ENCODE data around the gene MICU1. TPM values are rescaled to one million over a fixed set of nuclear protein-coding genes. Genes with fewer than 3 reads are reported as not detected.

Gene MICU1
- total and polyA plus RNA-seq, 2 experiments from 2014 or later = 27.5 to 52.3 TPM

GRCh38 chr10:72509206-72509799 lies 116.6 kb downstream of the MICU1 start:
- H3K27ac Mint-ChIP-seq = no peak overlapping the region
- no peaks in the 10 kb centered on the region for H3K79me2 ChIP-seq (replicated peaks; ENCODE audit: insufficient read depth)
- no peak for ATAC-seq

GRCh38 chr10:72508033-72508432 lies 117.8 kb downstream of the MICU1 start:
- H3K4me1 ChIP-seq (ENCODE audit: insufficient read depth) = no peaks in the 10 kb centered on the region
- H3K27me3 ChIP-seq (ENCODE audit: insufficient read depth) = no peaks in the 10 kb centered on the region
- no peak overlapping the region for H3K4me2 ChIP-seq
- H3K27me3 Mint-ChIP-seq (ENCODE audit: insufficient read depth, low read depth, poor library complexity) = peaks cover 2% of the 10 kb centered on the region
- no peak overlapping the region for H2AFZ ChIP-seq
- no peak overlapping the region for H3K27ac ChIP-seq (ENCODE audit: low read depth)
- TF ChIP-seq ZNF331 (CRISPR knock-in tag; IDR thresholded peaks at IDR 0.05; ENCODE audit: low read depth) (no peak), CREB1 (CRISPR knock-in tag; IDR thresholded peaks at IDR 0.05; ENCODE audit: low read depth) (no peak), JUNB (IDR thresholded peaks at IDR 0.05; ENCODE audit: unreplicated experiment) (no peak), POLR2AphosphoS5 (IDR thresholded peaks at IDR 0.05; ENCODE audit: low read depth) (no peak), EZH2phosphoT487 (IDR thresholded peaks at IDR 0.05; ENCODE audit: unreplicated experiment) (no peak), REST (IDR thresholded peaks at IDR 0.05; ENCODE audit: unreplicated experiment) (no peak), STAT1 (IDR thresholded peaks at IDR 0.05; ENCODE audit: unreplicated experiment) (no peak), CTCF (conservative IDR thresholded peaks at IDR 0.05; ENCODE audit: low read depth in 2 of 2) (no peak)
- no peaks in the 10 kb centered on the region for H3F3A ChIP-seq (replicated peaks; ENCODE audit: low read depth)
- no peaks in the 10 kb centered on the region for H4K20me1 ChIP-seq (replicated peaks; ENCODE audit: insufficient read depth)
- H3K36me3 ChIP-seq (ENCODE audit: insufficient read depth) = no peaks in the 10 kb centered on the region
- no peaks in the 10 kb centered on the region for H3K4me1 Mint-ChIP-seq
- DNase-seq (ENCODE audit: low spot score) (no peak), ATAC-seq (no peak)
- H3K27ac Mint-ChIP-seq = no peak overlapping the region
- H3K79me2 ChIP-seq (replicated peaks; ENCODE audit: insufficient read depth) = no peaks in the 10 kb centered on the region
- no peaks in the 10 kb centered on the region; the same call in 1 of the 2 replicates for H3K9me2 ChIP-seq (ENCODE audit: insufficient read depth)
- H3K4me3 ChIP-seq = no peak overlapping the region
- peaks cover 20% of the 10 kb centered on the region for H3K36me3 Mint-ChIP-seq (ENCODE audit: low read depth)
- H3K9me3 Mint-ChIP-seq = peaks cover 20% of the 10 kb centered on the region; the same call in 1 of the 3 replicates
- no peak overlapping the region for H3K4me3 Mint-ChIP-seq

More at GRCh38 chr10:72509206-72509799, 116.6 kb downstream of the MICU1 start:
- no peaks in the 10 kb centered on the region for H3K4me1 ChIP-seq (ENCODE audit: insufficient read depth)
- no peak overlapping the region for H2AFZ ChIP-seq
- peaks cover 14% of the 10 kb centered on the region for H3K36me3 Mint-ChIP-seq (ENCODE audit: low read depth)
- H3K27me3 Mint-ChIP-seq (ENCODE audit: insufficient read depth, low read depth, poor library complexity) = peaks cover 2% of the 10 kb centered on the region
- H3K36me3 ChIP-seq (ENCODE audit: insufficient read depth) = no peaks in the 10 kb centered on the region
- H3F3A ChIP-seq (replicated peaks; ENCODE audit: low read depth) = no peaks in the 10 kb centered on the region
- H3K4me2 ChIP-seq = no peak overlapping the region
- H3K4me3 ChIP-seq = no peak overlapping the region
- no peak overlapping the region for H3K27ac ChIP-seq (ENCODE audit: low read depth)
- no peak overlapping the region for H3K4me3 Mint-ChIP-seq
- no peaks in the 10 kb centered on the region for H3K27me3 ChIP-seq (ENCODE audit: insufficient read depth)
- H3K9me3 Mint-ChIP-seq = peaks cover 13% of the 10 kb centered on the region; the same call in 1 of the 3 replicates
- H3K9me2 ChIP-seq (ENCODE audit: insufficient read depth) = no peaks in the 10 kb centered on the region; the same call in 1 of the 2 replicates
- no peak for DNase-seq (ENCODE audit: low spot score)
- TF ChIP-seq REST (IDR thresholded peaks at IDR 0.05; ENCODE audit: unreplicated experiment) = no peak
- no peak for TF ChIP-seq EZH2 (IDR thresholded peaks at IDR 0.05; ENCODE audit: low read depth, unreplicated experiment)
- TF ChIP-seq EZH2phosphoT487 (IDR thresholded peaks at IDR 0.05; ENCODE audit: unreplicated experiment) = no peak
- no peak for TF ChIP-seq JUNB (IDR thresholded peaks at IDR 0.05; ENCODE audit: unreplicated experiment)
- no peak for TF ChIP-seq STAT1 (IDR thresholded peaks at IDR 0.05; ENCODE audit: unreplicated experiment)
- no peaks in the 10 kb centered on the region for H3K4me1 Mint-ChIP-seq
- no peaks in the 10 kb centered on the region for H4K20me1 ChIP-seq (replicated peaks; ENCODE audit: insufficient read depth)

Measured in GM23338 (cell line).